Chondrocyte (in vitro differentiated cells): ENCODE data around the gene ITM2C. TPM values are rescaled to one million over a fixed set of nuclear protein-coding genes. Genes with fewer than 3 reads are reported as not detected.

Experiments
- DNase-seq: peaks from one replicate; pipeline ENCODE4 v3.0.0; 2021; ENCODE audit warnings: mixed read lengths, low spot score
- H3K27ac Mint-ChIP-seq: one replicate; pipeline ENCODE4 v1.8.0; 2021; ENCODE audit warnings: mild to moderate bottlenecking, moderate library complexity, mixed read lengths; ENCODE audit not compliant: unreplicated experiment
- H3K27me3 Mint-ChIP-seq: 2 replicates; pipeline ENCODE4 v1.8.0; 2021; ENCODE audit warnings: low read depth, mixed read lengths
- H3K36me3 Mint-ChIP-seq: 2 replicates; pipeline ENCODE4 v1.8.0; 2021; ENCODE audit warnings: low read depth, mixed read lengths
- H3K4me1 Mint-ChIP-seq: 2 replicates; pipeline ENCODE4 v1.8.0; 2021; ENCODE audit warnings: low read depth, mild to moderate bottlenecking, mixed read lengths
- H3K4me3 Mint-ChIP-seq: one replicate; pipeline ENCODE4 v1.8.0; 2021; ENCODE audit warnings: mild to moderate bottlenecking, moderate library complexity, mixed read lengths; ENCODE audit not compliant: unreplicated experiment
- H3K9me3 Mint-ChIP-seq: 2 replicates; pipeline ENCODE4 v1.8.0; 2021; ENCODE audit warnings: low read depth, mixed read lengths
- total RNA-seq: library from RNA; stranded (reverse); gene quantifications from 3 replicates; pipeline ENCODE4 v1.2.1, GENCODE V29; 2021
- TF ChIP-seq, protein P1 (sequence below): fragments of 200-600 bp; sonication (generic); IDR thresholded peaks from 2 replicates; pipeline ENCODE4 v1.5.0; 2021; ENCODE audit warnings: antibody characterized with exemption, mild to moderate bottlenecking, moderate library complexity

Gene ITM2C
- total RNA-seq, 1 donor from 2014 or later: 208 TPM

DNA sequence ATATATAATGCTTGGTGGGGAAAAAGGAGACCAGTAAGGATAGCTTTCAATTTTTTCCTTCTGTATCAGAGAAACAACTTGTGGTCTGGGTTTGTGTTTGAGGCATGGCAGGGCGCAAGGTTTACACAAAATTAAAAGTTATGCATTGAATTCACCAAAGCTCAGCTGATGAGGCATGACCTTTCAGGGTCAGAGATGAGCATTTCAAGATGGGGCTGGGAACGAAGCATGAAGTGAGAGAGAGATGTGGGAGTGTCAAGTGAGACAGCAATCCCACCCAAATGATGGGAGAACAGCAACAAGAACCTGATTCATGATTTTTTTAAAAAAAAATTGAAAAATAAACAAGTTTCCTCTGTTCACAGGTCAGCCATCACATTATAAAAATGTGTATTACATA, 55.4 kb downstream of the ITM2C start:
- Mint-ChIP-seq H3K36me3 (no peaks in the 10 kb centered on the region), H3K4me3 (no peak overlapping the region), H3K9me3 (no peaks in the 10 kb centered on the region), H3K27me3 (peaks cover 22% of the 10 kb centered on the region), H3K4me1 (no peaks in the 10 kb centered on the region), H3K27ac (no peak overlapping the region)
- DNase-seq: no peak
- TF ChIP-seq, protein P1, sequence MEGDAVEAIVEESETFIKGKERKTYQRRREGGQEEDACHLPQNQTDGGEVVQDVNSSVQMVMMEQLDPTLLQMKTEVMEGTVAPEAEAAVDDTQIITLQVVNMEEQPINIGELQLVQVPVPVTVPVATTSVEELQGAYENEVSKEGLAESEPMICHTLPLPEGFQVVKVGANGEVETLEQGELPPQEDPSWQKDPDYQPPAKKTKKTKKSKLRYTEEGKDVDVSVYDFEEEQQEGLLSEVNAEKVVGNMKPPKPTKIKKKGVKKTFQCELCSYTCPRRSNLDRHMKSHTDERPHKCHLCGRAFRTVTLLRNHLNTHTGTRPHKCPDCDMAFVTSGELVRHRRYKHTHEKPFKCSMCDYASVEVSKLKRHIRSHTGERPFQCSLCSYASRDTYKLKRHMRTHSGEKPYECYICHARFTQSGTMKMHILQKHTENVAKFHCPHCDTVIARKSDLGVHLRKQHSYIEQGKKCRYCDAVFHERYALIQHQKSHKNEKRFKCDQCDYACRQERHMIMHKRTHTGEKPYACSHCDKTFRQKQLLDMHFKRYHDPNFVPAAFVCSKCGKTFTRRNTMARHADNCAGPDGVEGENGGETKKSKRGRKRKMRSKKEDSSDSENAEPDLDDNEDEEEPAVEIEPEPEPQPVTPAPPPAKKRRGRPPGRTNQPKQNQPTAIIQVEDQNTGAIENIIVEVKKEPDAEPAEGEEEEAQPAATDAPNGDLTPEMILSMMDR: no peak

DNA sequence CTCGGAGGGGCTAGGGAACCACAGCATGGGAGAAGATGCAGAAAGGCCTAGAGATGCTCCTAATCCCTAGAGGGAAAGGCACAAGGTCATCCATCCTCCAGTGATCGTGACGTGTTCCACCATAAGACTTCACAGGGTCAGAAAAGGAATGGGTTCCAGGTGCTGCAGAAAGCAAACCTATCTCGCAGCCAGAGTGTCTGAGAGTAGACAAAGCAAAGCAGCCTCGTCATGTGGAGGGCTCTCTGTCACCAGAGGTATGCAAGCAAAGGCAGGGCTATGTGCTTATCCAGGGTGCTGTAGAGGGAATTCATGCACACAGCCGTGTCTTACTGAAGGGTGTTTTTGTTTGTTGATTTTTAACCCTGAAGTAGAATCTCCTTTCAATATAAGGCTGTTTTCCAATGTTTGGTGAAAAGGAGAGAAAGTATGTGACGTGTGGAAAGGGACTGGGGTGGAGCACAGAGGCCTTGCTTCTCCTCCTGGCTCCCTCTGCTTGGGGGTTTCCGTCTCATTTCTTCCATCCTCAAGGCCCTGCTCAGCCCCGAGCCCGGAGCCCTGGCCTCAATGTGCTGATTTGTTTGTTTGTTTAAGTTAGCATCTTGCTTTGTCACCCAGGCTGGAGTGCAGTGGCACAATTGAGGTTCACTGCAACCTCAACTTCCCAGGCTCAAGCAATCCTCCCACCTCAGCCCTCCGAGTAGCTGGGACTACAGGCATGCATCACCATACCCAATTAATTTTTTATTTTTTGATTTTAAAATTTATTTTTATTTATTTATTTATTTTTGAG, 57.3 kb downstream of the ITM2C start:
- no peaks in the 10 kb centered on the region for H3K9me3 Mint-ChIP-seq
- H3K27ac Mint-ChIP-seq: no peak overlapping the region
- no peaks in the 10 kb centered on the region for H3K36me3 Mint-ChIP-seq
- no peak overlapping the region for H3K4me3 Mint-ChIP-seq
- TF ChIP-seq, protein P1: no peak
- H3K27me3 Mint-ChIP-seq: peaks cover 14% of the 10 kb centered on the region
- no peak for DNase-seq
- H3K4me1 Mint-ChIP-seq: no peaks in the 10 kb centered on the region

DNA sequence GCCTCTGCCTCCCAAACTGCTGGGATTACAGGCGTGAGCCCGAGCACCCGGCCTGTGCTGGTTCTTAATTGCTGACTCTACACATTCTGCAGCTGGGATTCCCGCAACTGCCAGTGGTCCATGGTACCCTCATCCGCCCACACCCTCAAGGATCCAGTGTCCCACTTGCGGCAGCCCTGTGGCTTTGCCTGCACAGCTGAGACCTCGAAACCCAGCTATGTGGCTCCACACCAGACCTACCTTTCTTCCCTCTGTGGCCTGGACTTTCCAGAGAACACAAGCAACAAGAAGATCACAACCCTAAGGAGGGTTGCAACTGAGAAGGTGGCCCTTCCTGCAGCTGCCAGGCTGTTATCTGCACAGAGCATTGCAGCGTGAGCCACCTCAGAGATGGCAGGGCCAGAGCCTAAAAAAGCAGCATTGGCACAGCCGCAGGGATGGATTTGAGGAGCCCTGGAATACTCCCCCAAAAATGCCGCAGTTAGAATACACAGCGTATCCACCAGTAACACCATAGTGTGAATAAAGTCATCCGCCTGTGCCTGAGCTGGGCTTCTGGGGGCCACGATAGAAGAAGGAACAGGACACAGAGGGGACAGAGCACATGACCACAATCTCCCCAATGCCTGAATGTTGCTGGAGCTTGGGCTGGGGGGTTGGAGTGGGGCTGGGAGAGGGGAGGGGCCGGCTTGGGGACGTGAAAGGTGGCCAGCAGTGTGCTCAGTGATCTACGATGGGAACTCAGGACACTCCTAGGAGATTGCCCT, 58.4 kb downstream of the ITM2C start:
- Mint-ChIP-seq H3K9me3 (no peaks in the 10 kb centered on the region), H3K36me3 (no peaks in the 10 kb centered on the region), H3K27me3 (peaks cover 8% of the 10 kb centered on the region), H3K4me3 (no peak overlapping the region), H3K27ac (no peak overlapping the region), H3K4me1 (no peaks in the 10 kb centered on the region)
- TF ChIP-seq, protein P1: no peak
- DNase-seq: peak; percentile 48

DNA sequence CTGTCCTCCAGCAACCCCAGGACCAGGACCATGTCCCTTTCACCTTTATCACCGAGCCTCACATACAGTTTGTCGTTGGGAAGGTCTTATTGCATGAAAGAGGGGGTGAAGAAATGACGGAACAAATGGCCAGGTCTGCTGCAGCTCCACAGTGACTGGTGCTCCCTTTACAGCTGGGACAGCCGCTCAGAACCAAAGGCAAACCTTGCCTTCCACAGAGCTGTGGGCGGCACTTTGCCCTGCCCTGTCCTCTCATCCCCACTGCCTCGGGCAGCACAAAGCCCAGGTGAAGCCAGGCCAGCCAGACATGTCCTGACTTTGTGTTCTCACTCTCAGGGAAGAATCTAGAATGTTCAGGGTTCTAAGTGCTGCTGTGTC, 59.3 kb downstream of the ITM2C start:
- Mint-ChIP-seq H3K27me3 (peaks cover 8% of the 10 kb centered on the region), H3K4me3 (no peak overlapping the region), H3K36me3 (no peaks in the 10 kb centered on the region), H3K27ac (no peak overlapping the region), H3K9me3 (no peaks in the 10 kb centered on the region), H3K4me1 (no peaks in the 10 kb centered on the region)
- peak; percentile 51 for DNase-seq
- TF ChIP-seq, protein P1: no peak

DNA sequence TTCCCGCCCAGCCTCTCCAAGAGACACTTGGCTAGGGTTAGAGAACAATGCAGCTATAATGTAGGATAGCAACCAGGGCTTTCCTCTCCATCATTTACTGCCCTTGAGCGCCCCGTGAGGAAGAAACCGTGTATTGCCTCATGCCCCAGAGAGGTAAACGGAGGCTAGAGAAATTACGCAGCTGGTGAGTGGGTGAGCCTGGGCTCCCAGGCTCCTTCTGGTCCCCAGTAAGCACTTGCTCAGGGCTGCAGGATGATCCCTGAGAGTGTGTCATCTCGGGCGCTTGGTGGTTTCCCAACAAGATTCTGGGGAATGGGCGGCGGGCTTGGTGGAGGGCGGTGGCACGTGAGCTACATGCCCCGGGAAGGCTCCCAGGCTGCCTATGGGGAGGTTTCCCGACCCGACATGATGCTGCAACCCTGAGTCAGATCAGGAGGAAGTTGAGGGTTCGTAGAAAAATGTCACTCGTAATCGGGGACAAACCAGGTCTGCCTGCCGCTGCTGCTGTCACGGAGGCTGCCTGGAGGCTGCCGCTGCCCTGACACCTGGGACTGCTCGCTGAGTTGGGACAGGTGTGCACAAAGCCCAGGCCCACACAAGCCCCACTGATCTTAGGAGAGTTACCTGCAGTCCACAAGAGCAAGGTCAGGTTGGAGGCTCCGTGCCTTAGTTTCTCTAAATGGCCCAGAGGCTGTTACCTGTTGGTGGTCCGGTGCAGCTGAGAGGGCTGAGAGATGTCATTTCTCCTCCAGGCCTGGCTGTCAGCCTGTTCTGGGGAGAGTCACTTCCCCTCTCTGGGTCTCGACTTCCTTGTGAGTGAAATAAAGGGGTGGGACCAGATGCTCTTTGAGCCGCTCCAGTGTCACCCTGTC, 60.0 kb downstream of the ITM2C start, which contains the start of gene GPR55:
Gene GPR55 (minus strand): TSS at position 773 of the 872 bp plus-strand sequence. CDS start 14,280 bp downstream, outside the sequence.
- TF ChIP-seq, protein P1: peak; percentile 30
- no peaks in the 10 kb centered on the region for H3K36me3 Mint-ChIP-seq
- H3K9me3 Mint-ChIP-seq: no peaks in the 10 kb centered on the region
- H3K27me3 Mint-ChIP-seq: peaks cover 8% of the 10 kb centered on the region
- no peaks in the 10 kb centered on the region for H3K4me1 Mint-ChIP-seq
- peak; percentile 90 for DNase-seq
- no peak within 1 kb of the TSS for H3K27ac Mint-ChIP-seq
- no peak within 1 kb of the TSS for H3K4me3 Mint-ChIP-seq
